Epithelial cell of proximal tubule (primary cell): ENCODE measurements around the gene TEX261. TPM values are rescaled to one million over a fixed set of nuclear protein-coding genes. Genes with fewer than 3 reads are reported as not detected.

Experiments used
- DNase-seq: peaks from one replicate; pipeline ENCODE4 v3.0.0-alpha.2; 2011; ENCODE audit warnings: low read depth
- H3K4me3 ChIP-seq: 2 replicates; pipeline ENCODE4 v1.5.1; 2011; ENCODE audit warnings: low read depth, mild to moderate bottlenecking, low read length
- total RNA-seq: library from RNA; depleted of rRNA; stranded (reverse); fragments of >200 nt; gene quantifications from 2 replicates; pipeline ENCODE4 v1.2.3, GENCODE V29; 2015
- TF ChIP-seq, protein P1 (sequence below): conservative IDR thresholded peaks from 2 replicates; pipeline ENCODE4 v1.5.1; 2012; ENCODE audit warnings: low read depth, mild to moderate bottlenecking, low read length

TEX261 gene
- total RNA-seq, 1 donor from 2014 or later, result 12.3 TPM

DNA sequence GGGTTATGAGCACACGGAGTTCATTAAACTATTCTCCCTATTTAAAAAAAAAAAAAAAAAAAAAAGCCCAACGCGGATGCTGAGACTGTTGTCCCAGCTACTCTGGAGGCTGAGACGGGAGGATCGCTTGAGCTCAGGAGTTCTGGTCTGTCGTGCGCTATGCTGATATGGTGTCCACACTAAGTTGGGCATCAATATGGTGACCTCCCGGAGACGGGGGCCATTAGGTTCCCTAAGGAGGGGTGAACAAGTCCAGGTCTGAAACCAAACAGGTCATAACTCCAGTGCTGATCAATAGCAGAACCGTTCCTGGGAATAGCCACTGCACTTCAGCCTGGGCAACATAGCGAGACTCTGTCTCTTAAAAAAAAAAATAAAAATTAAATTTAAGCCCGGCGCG, 29.2 kb downstream of the TEX261 start:
- TF ChIP-seq, protein P1, sequence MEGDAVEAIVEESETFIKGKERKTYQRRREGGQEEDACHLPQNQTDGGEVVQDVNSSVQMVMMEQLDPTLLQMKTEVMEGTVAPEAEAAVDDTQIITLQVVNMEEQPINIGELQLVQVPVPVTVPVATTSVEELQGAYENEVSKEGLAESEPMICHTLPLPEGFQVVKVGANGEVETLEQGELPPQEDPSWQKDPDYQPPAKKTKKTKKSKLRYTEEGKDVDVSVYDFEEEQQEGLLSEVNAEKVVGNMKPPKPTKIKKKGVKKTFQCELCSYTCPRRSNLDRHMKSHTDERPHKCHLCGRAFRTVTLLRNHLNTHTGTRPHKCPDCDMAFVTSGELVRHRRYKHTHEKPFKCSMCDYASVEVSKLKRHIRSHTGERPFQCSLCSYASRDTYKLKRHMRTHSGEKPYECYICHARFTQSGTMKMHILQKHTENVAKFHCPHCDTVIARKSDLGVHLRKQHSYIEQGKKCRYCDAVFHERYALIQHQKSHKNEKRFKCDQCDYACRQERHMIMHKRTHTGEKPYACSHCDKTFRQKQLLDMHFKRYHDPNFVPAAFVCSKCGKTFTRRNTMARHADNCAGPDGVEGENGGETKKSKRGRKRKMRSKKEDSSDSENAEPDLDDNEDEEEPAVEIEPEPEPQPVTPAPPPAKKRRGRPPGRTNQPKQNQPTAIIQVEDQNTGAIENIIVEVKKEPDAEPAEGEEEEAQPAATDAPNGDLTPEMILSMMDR, result no peak
- no peak overlapping the region for H3K4me3 ChIP-seq

GRCh38 chr2:70964596-70965386, 29.9 kb downstream of the TEX261 start:
- DNase-seq, result no peak

More for the DNA sequence above, 29.2 kb downstream of the TEX261 start:
- DNase-seq, result no peak

DNA sequence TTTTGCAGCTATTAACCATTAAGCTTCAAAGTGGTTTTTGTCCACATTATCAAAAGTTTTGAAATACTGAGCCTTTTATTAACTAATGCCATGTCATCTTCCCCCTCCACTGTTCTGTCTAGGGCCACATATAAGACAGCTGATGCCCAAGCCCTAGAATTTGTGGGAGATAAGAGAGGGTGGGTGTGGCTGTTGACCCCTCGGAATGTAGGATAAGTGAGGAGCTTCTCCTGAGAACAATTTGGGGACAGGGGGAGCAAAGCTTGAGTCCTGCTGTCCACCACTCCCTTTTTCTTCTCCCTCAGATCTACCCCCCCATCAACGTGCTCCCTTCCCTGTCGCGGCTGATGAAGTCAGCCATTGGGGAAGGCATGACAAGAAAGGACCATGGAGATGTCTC, 30.5 kb downstream of the TEX261 start:
- no peak overlapping the region for H3K4me3 ChIP-seq
- DNase-seq, result no peak
- TF ChIP-seq, protein P1, result no peak

More at GRCh38 chr2:70964596-70965386, 29.9 kb downstream of the TEX261 start:
- TF ChIP-seq, protein P1, result peak; percentile 70
- peak overlapping the region; percentile 44 for H3K4me3 ChIP-seq

- DNase-seq, result no peak
- no peak overlapping the region for H3K4me3 ChIP-seq
- TF ChIP-seq, protein P1, result no peak
Observed at GRCh38 chr2:70962885-70963878, 31.5 kb downstream of the TEX261 start.

DNA sequence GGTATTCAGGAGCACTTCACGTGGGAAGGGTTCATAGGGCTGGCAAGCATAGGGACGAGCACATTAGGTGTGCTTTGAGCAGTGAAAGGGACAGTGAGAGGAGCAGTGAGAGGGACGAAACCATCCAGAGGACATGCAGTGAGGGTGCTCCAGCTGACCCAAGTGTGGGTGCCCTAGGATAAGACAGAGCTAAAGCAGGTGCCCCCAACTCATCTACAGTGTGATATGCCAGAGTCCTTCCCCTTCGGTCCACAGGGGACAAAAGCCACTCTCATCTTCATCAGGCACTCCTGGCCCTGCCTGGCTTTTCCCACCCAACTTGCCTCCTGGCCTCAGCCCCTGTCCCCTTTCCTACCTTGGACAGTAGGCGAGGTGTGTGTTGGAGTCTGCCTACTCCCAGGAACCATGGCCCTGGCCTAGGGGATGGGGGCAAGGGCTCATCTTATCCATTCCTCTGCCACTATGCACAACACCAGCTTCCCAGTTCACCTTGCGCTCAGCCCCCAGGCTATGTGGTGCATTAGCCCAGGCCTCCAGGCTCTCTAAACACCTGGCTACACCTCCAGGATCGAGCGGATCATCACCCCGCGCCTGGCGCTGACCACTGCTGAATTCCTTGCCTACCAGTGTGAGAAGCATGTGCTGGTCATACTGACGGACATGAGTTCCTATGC, 32.3 kb downstream of the TEX261 start:
- DNase-seq, result no peak
- TF ChIP-seq, protein P1, result no peak
- H3K4me3 ChIP-seq, result no peak overlapping the region

DNA sequence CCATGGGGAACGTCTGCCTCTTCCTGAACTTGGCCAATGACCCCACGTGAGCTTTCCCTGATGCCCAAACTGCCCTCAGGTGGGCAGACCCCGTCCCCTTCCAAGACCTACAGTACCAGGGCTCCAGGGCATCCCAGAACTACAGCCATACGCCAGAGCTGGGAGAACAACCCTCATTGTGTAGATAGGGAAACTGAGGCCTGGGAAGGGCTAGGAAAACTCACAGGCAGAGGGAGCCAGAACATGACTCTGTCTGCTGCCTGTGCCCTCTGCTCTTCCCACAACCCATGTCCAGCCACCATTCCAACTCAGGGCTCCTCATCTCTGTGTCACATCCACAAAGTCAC, 33.1 kb downstream of the TEX261 start:
- no peak overlapping the region for H3K4me3 ChIP-seq
- TF ChIP-seq, protein P1, result no peak
- DNase-seq, result no peak
